ENCODE measurements around the gene GK.

- TF ChIP-seq CTCF (IDR thresholded peaks at IDR 0.05; ENCODE audit: low read length) (no peak), EZH2 (optimal IDR thresholded peaks at IDR 0.05; ENCODE audit: low read depth, low read length) (no peak)
Observed at GRCh38 chrX:30649859-30650258, 3.4 kb upstream of the GK start.
